Neuron (in vitro differentiated cells): ENCODE data around the gene C6orf15.
A peak's percentile ranks its signal among the peaks of the same experiment; 100 is the strongest.

Experiments
- H2AFZ ChIP-seq: one replicate; pipeline ENCODE4 v1.6.1; 2013; ENCODE audit warnings: low read depth, mild to moderate bottlenecking, inconsistent platforms, low read length, moderate library complexity
- H3K27me3 ChIP-seq: one replicate; pipeline ENCODE4 v1.6.1; 2013; ENCODE audit warnings: low read length; ENCODE audit not compliant: insufficient read depth
- H3K36me3 ChIP-seq: one replicate; pipeline ENCODE4 v1.6.1; 2013; ENCODE audit warnings: low read length; ENCODE audit not compliant: insufficient read depth
- H3K4me1 ChIP-seq: one replicate; pipeline ENCODE4 v1.6.1; 2013; ENCODE audit warnings: low read length; ENCODE audit not compliant: insufficient read depth
- H3K4me3 ChIP-seq: 2 replicates; pipeline ENCODE4 v1.5.1; 2013; ENCODE audit warnings: mild to moderate bottlenecking, low read length, moderate library complexity
- H3K9me3 ChIP-seq: one replicate; pipeline ENCODE4 v1.6.1; 2013; ENCODE audit warnings: low read length

Gene C6orf15

DNA sequence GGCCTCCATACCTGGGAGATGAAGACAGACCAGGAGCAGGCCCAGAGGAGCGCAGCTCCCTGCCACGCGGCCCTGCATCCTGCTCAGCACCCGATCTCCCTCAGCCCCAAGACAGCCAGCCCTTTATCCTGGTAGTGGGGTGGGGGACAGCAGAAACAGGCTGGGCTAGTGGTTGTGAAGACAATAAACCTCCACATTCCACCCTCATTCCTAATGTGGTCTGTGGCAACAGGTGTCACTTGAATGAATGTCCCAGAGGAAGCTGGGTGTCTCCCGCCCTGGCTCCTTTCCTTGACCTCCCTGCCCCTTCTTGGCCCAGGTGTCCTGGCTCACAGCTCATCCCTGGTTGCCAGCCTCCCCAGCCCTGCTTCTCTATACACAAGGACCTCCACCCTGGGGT lies at the start of gene C6orf15:
Gene C6orf15, minus strand, starts transcription at position 98 of the 400 bp plus-strand sequence. Its CDS starts 20 bp downstream, at position 78.
- Histone ChIP-seq H3K4me3 (no peak within 1 kb of the TSS), H3K27me3 (peaks cover 24% of the 10 kb centered on the region), H3K36me3 (no peaks in the 10 kb centered on the region), H3K9me3 (no peaks in the 10 kb centered on the region), H3K4me1 (no peaks in the 10 kb centered on the region), H2AFZ (no peak within 1 kb of the TSS)

DNA sequence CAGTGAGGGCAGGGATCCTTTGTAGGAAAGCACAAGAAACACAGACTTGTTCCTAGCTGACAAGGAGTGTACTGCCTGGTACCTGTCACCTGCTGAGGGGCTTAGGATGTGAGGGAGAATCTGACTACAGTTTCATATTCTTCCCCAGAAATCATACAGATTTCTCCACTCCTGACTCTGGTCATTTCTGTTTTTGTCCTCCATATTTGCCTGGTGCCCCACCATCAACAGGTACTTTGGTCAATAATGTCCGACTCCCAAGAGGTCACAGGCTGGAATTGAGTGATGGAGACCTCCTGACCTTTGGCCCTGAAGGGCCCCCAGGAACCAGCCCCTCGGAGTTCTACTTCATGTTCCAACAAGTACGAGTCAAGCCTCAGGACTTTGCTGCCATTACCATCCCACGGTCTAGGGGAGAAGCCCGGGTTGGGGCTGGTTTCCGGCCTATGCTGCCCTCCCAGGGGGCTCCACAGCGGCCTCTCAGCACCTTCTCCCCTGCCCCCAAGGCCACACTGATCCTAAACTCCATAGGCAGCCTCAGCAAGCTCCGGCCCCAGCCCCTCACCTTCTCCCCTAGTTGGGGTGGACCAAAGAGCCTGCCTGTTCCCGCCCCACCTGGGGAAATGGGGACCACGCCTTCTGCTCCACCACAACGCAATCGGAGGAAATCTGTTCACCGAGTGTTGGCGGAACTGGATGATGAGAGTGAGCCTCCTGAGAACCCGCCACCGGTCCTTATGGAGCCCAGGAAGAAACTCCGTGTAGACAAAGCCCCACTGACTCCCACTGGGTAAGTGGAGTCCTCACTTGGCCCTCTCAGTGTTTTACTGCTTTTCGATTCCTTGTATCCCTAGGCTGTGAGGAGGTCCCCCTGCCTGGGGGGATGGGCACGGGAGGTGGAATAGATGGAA lies 49.1 kb upstream of the C6orf15 start:
- Histone ChIP-seq H2AFZ (no peak overlapping the region), H3K36me3 (peaks cover 6% of the 10 kb centered on the region), H3K27me3 (no peaks in the 10 kb centered on the region), H3K4me1 (peaks cover 19% of the 10 kb centered on the region), H3K4me3 (no peak overlapping the region), H3K9me3 (no peaks in the 10 kb centered on the region)

DNA sequence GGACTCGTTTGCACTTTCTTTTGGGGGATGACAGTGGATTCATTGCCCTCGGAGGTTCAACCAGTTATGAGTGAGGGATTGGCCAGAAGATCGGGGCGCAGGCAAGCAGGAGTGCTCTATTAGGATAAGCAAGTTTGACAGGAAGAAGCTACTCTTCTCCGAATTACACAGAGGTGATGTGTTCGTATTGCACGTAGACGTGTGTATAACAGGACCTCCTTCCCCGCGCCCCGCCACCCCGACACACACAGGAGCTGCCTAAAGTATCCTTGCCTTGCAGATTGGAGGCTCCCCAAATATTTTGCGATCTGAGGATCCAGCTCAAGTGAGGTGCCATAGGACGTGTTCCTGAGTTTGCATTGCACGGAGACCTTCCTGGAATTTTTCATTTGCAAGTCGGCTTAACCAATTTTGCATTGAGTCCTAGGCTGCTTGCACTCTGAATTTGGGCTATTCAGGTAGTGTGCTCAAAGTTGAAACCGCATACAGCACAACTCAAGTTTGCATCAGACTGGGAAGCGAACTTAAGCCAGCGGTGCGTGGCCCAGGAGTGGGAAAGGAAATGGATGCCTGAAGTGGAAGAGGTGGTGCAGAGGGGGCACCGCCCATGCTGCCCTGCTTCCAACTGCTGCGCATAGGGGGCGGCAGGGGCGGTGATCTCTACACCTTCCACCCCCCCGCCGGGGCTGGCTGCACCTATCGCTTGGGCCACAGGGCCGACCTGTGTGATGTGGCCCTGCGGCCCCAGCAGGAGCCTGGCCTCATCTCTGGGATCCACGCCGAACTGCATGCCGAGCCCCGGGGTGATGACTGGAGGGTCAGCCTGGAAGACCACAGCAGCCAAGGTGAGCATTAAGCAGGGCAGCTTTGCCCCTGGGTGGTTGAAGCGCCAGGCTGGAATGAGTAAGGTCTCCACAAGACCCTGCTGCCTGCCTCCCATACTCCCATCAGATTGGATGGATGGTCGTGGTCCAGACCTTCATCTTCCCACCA lies 46.8 kb upstream of the C6orf15 start:
- Histone ChIP-seq H3K27me3 (no peaks in the 10 kb centered on the region), H3K9me3 (no peaks in the 10 kb centered on the region), H2AFZ (peak overlapping the region; percentile 84), H3K36me3 (peaks cover 11% of the 10 kb centered on the region), H3K4me3 (peak overlapping the region; percentile 72), H3K4me1 (peaks cover 19% of the 10 kb centered on the region)

DNA sequence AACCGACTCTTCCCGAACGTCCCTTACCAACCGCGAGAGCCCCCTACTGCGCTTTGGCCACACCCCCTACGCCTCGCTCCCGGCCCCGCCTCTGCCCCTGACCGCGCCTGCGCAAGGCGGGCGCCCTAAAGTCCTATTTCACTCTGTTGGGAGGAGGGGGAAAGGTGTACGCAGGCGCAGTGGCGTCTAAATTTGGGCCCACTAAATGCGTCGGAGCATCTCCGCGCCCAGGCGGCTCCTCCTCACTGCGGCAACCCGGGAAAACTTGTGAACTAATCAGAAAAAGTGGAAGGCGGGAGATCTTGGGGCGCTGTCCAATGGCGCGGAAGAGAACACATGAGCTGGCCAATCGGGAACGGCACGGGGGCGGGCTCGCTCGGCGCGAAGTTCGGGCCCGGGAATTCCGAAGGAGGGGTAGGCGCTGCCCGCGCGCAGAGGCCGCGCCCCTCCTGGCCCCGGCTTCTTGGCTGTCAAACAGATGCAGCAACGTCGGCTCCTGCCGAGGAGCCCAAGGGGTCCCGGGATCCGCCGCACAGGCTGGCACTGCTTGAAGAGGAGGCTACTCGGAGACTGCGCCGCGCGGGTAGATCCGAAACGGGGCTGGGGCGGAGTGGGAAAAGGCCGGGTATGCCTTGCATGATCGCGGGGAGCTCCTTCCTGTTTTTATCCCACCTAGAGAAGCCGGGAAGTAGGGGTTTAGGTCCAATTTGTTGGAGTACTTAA lies 45.9 kb upstream of the C6orf15 start, which contains the start of gene TCF19:
Gene TCF19, plus strand, starts transcription at position 450 of the 723 bp plus-strand sequence. CDS start 881 bp downstream, outside the sequence.
- H2AFZ ChIP-seq = peak within 1 kb of the TSS; percentile 84
- H3K4me1 ChIP-seq = peaks cover 19% of the 10 kb centered on the region
- no peaks in the 10 kb centered on the region for H3K9me3 ChIP-seq
- peaks cover 13% of the 10 kb centered on the region for H3K36me3 ChIP-seq
- H3K4me3 ChIP-seq = peak within 1 kb of the TSS; percentile 72
- H3K27me3 ChIP-seq = no peaks in the 10 kb centered on the region

DNA sequence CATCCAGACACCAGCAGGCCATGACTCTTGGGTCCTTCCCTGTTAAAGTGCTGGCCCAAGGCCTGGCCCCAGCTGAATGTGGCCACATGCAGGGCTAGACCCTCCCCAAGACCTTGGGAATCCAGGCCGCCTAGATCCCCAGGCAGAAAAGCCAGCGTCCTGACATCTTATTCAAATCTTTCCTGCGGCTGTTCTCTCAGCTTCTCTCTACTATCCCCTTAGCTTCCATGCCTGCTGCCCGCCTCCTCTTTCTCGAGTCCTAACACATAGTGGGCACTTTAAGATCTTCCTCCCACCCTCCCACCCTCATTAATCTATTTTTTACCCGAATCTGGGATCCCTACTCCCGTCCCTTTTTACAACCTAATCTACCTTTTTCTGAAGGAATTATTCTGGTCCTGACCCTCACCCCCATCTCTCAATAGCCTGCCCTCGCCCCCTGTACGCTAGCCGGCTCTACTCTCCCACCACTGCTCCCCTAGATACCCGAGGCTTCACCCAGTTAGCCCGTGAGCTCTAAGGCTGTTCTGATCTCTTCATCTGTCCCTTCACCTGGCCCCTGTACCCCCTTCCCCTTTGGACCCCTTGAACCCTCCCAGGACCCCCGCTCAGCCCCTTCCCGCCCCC lies 45.3 kb upstream of the C6orf15 start, which contains the start of gene CCHCR1:
Gene CCHCR1, minus strand, starts transcription at position 290 of the 627 bp plus-strand sequence. Its CDS starts 202 bp downstream, at position 88.
- no peaks in the 10 kb centered on the region for H3K9me3 ChIP-seq
- peak within 1 kb of the TSS; percentile 84 for H2AFZ ChIP-seq
- peaks cover 13% of the 10 kb centered on the region for H3K36me3 ChIP-seq
- peak within 1 kb of the TSS; percentile 72 for H3K4me3 ChIP-seq
- peaks cover 19% of the 10 kb centered on the region for H3K4me1 ChIP-seq
- H3K27me3 ChIP-seq = no peaks in the 10 kb centered on the region

DNA sequence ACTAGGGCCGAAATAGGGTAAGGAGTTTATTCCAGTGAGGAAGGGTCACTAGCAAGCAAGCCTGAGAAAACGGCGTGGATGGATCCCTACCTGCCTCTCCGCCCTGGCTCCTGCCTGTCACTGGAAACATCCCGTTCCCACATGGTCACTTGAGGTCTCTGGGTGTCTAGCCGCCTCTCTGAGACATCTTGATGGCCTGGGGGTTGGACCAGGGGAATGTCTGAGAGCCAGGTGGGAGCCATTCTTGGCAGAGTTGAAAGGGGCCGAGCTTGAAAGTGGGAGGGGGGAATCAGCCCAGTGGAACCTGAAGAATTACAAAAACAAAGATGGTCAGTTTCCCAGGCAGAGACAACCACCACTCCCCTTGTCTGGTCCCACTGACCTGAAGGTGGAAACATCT lies 44.3 kb upstream of the C6orf15 start:
- Histone ChIP-seq H2AFZ (no peak overlapping the region), H3K36me3 (peaks cover 7% of the 10 kb centered on the region), H3K27me3 (no peaks in the 10 kb centered on the region), H3K9me3 (no peaks in the 10 kb centered on the region), H3K4me3 (no peak overlapping the region), H3K4me1 (peaks cover 19% of the 10 kb centered on the region)

DNA sequence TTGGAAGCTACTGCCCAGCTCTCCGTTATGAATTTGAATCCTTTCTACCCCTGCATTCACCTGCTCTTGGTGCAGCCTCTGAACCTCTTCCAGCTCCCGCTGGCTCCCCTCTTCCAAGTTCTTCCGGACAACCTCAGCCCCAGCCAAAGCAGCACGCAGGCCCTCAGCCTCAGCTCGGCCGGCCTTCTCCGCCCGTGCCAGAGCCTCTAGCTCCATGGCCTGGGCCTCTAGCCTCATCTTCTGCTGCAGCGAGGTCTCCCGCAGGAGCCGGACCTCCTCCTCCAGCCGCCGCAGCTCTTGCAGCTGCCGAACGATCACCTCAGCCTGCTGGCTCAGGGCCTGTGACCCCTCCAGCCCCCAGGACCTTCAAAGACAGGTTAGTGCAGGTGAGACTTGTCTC lies 42.1 kb upstream of the C6orf15 start:
- Histone ChIP-seq H3K27me3 (no peaks in the 10 kb centered on the region), H3K4me3 (no peak overlapping the region), H3K4me1 (peaks cover 15% of the 10 kb centered on the region), H3K9me3 (no peaks in the 10 kb centered on the region), H2AFZ (no peak overlapping the region), H3K36me3 (peaks cover 13% of the 10 kb centered on the region)

DNA sequence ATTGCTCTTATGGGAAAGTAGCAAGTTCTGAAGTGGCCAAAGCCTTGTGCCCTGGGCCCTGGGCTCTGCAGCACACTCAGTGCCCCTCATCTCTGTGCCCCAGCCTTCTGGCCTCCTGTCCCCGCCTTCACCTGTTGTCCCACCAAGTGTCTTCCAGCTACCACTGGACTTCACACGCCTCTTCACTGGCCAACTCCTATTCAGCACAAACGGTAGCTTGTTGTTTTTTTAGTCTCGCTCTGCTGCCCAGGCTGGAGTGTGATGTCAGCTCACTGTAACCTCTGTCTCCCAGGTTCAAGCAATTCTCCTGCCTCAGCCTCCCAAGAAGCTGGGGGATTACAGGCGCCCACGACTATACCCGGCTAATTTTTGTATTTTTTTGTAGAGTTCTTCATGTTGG lies 40.4 kb upstream of the C6orf15 start:
- H3K27me3 ChIP-seq = no peaks in the 10 kb centered on the region
- peaks cover 6% of the 10 kb centered on the region for H3K4me1 ChIP-seq
- H3K9me3 ChIP-seq = no peaks in the 10 kb centered on the region
- H3K4me3 ChIP-seq = no peak overlapping the region
- H3K36me3 ChIP-seq = peaks cover 13% of the 10 kb centered on the region
- H2AFZ ChIP-seq = no peak overlapping the region

DNA sequence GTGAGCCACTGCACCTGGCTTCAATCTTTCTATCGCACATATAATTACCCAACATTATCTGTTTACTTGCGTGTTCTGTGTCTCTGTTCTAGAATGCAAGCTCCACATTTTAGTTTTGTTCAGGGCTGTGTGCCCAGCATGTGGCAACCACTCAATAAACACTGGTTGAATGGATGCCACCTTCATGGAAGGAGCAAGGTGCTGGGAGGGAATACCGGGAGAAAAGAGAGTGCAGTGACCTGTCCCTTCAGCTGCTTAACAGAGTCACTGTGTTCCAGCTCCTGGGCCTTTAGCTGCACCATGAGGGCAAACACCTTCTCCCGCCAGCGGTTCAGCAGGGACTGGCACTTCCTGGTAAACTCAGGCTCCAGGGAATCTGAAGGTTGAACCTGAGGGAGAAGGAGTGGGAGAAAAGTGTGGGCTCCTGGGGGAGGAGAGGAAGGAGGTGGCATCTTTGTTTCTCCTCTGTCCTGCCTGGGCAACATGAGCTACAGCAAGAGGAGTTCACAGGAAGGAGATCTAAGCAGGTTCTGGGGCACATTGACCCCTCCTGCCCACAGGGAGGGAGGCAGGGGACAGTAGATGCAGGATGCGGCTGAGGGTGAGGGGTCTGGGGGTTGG lies 37.6 kb upstream of the C6orf15 start:
- Histone ChIP-seq H3K4me1 (no peaks in the 10 kb centered on the region), H2AFZ (no peak overlapping the region), H3K9me3 (no peaks in the 10 kb centered on the region), H3K4me3 (no peak overlapping the region), H3K36me3 (peaks cover 15% of the 10 kb centered on the region), H3K27me3 (no peaks in the 10 kb centered on the region)

DNA sequence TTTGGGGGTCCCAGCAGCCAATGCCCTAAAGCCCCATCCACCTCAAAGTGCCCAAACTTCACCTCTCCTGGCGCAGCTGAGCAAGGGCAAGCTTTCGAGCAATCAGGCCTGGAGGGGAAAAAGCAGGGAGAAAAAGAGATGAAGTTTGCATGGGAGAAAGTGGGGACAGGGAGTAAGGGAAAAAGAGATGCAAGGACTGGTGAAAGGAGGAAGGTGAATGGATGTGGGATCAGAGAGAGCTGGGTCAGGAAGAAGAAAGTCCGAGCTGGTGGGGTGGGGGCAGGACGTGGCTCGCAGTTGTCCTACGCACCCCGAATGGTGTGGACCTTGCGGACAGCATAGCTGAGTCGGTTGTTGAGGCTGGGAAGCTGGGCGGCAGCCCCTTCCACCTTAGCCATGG lies 33.0 kb upstream of the C6orf15 start:
- Histone ChIP-seq H2AFZ (no peak overlapping the region), H3K4me3 (no peak overlapping the region), H3K27me3 (no peaks in the 10 kb centered on the region), H3K9me3 (no peaks in the 10 kb centered on the region), H3K36me3 (peaks cover 25% of the 10 kb centered on the region), H3K4me1 (no peaks in the 10 kb centered on the region)

DNA sequence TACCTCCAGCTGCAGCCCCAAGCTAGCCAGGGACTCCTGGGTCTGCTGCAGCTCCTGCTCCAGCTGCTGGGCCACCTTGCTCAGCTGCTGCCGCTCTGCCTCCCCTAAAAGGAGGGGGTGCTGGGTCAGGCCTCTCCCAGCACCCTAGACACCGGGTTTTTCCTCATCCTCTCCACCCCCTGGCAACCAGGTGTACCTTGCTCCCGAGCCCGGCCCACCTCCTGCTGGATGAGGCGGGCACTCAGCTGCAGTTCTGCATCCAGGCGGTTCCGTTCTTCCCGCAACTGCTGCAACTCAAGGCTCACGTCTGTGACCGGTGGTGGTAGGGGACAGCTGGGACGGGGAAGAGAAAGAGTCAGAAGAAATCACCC lies 32.6 kb upstream of the C6orf15 start:
- Histone ChIP-seq H2AFZ (no peak overlapping the region), H3K4me1 (no peaks in the 10 kb centered on the region), H3K36me3 (peaks cover 21% of the 10 kb centered on the region), H3K27me3 (no peaks in the 10 kb centered on the region), H3K4me3 (no peak overlapping the region), H3K9me3 (no peaks in the 10 kb centered on the region)
